NCI-H2171 (cell line): Measurements from ENCODE around the gene KIRREL2.

Source experiments
- DNase-seq: peaks from one replicate; lab custom pipeline; 2025; lab: John Stamatoyannopoulos, UW

Gene KIRREL2

GRCh38 chr19:35844482-35845214 lies 12.1 kb upstream of the KIRREL2 start:
- DNase-seq: no peak

GRCh38 chr19:35845215-35846037 lies 11.3 kb upstream of the KIRREL2 start:
- DNase-seq: no peak

DNA sequence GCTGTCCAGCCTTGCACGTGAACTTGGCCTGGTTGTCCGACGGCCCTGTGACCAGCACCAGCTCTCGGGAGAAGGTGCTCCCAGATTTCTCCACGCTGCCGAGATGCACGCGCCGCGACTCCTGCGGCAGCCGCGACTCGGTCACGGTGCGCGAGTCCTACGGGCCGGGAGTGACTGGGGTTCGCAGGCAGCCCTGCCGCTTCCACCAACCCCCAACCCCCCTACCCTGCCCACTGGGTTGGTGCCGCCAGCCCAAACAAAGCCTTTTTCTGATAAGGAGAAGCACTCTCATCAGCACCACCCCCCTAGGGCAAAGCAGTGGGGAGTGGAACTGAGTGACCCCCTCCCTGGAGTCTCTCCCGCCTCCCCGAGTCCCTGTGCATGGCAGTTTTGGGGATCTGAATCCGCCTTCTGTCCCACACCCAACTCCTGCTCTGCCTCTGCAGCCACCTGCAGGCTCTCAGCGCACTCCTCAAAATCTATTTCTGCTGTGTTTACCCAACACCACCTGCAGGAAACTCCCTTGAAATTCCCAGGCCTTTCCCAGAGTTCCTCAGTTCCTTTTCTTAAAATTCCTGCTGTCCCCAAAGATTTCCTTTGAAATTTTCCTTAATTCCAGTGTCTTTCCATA lies 10.6 kb upstream of the KIRREL2 start:
- peak; percentile 24 for DNase-seq

DNA sequence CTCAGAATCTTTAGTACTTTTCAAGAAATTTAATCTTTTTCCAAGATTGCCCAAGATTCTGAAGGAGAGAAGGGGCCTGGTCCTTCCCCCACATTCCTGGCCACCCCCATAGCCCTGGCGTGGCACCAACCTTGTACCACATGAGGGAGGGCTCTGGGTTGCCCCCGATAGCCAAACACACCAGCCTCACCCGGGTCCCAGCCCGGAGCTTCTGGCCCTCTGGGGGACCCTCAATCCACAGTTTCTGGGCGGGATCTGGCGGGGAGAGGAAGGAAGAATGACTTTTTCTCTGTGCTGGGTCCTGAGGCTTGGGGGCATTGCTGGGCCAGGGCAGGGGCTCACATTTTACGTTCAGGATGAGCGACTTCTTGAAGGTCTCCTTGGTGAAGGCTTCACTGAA lies 8.8 kb upstream of the KIRREL2 start:
- no peak for DNase-seq

DNA sequence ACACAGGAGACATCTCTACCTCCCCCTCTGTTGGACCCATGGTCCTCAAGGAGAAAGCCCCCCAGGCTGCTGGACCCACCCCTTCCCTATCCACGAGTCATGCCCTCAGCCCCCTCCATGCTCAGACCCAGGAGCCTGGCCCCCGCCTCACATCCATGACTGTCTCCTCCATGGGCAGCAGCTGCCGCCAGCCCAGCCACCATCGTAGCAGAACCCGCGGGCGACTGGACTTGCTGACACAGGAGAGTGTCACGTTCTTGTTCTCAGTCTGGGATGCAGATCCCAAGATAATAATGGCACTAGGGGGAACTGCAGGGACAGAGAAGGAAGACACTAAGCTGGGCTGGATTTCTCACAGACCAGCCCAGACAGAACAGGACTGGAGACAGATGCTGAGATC lies 8.2 kb upstream of the KIRREL2 start:
- no peak for DNase-seq

GRCh38 chr19:35848919-35849505 lies 7.7 kb upstream of the KIRREL2 start:
- no peak for DNase-seq

DNA sequence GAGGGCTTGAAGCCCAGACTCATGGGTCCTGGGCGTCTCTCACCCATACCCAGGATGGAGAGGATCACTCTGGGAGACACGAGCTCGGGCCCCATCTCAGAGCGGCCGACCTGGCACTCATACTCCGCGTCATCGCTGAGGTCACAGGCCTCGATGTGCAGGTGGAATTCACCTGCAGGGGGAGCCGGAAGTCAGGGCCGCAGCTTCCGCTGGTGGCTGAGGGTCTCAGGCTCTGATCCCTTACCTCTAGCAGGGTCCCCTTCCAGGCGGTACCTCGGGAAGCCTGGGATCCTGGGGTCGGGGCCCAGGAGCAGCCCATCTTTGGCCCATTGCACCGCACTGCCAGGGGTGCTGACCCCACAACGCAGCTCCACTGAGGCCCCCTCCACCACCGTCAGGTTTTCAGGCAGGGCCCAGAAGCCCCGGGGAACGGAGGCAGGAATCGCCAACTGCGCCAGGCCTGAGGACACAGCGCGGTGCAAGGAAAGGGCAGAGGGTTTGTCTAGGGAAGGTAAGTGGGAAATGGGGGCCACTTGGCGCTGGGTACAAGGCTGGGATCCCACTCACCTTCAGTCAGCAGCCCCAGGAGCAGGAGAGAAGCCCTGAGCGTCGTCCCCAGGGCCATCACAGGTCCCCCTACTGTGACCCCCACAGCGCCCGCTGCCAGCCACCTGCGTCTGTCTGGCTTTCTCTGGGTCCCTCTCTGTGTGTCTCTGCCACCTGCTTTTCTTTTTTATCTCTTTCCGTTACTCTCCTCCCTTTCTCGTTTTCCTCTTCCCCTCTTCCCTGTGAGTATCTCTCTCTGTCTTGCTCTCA lies 5.3 kb upstream of the KIRREL2 start:
- DNase-seq: no peak

DNA sequence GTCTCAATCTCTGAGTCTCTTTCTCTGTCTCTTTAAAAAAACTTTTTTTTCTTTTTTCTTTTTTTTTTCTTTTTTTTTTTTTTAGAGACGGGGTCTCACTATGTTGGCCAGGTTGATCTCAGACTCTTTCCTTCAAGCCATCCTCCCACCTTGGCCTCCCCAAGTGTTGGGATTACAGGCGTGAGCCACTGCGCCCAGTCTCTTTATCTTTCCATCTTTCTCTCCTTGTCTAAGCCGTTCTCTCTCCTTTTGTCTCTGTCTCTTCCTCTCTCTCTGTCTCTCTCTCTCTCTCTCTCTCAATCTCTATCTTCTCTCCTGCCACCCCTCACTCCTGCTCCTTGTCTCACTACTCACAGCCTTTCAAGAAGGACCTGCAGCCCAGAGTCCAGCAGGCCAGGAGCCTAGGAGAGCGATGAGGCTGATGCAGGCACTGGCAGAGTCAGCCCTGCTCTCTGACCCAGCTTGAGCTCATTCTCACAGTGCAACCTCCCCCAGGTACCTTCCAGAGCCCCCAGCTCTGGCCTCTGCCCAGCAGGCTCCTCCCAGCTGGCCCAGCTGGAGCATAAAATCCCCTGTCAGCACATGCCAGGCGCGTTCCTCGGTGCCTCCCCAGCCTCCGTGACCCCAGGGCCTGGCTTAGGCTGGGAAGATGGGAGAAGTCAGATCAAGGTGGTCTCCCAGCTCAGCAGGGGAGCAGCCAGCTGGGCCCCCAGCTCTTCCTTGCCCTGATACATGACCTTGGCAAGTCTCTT lies 4.5 kb upstream of the KIRREL2 start, which contains the start of gene NPHS1:
Gene NPHS1, minus strand, starts transcription at position 476 of the 752 bp plus-strand sequence. CDS start 667 bp downstream, outside the sequence.
- DNase-seq: no peak

DNA sequence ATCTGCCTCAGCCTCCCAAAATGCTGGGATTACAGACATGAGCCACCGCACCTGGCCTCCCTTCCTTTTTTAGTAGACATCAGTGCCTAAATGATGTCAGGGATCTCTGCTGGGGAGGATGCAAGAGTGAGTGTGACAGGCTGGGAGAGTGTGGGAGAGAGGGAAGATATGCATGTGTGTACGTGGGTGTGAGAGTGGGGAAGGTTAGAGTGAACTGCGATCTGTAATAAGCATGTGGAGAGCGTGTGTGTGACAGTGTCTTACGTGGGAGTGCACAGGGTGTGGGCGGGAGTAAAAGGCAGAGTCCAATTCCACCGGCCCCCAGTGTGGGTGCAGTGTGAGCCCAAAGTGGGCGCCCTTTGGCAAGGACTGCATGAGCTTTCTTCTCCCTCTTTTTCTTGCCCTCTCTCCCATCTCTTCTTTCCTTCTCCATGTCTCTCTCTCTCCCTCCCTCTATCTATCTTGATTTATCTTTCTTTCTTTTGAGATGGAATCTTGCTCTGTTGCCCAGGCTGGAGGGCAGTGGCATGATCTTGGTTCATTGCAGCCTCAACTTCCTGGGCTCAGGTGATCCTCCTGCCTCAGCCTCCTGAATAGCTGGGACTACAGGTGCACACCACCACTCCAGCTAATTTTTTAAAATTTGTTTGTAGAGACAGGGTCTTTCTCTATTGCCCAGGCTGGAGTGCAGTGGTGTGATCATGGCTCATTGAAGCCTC lies 3.5 kb upstream of the KIRREL2 start:
- no peak for DNase-seq

- DNase-seq: no peak
Observed at GRCh38 chr19:35858311-35858710, 1.6 kb downstream of the KIRREL2 start.

DNA sequence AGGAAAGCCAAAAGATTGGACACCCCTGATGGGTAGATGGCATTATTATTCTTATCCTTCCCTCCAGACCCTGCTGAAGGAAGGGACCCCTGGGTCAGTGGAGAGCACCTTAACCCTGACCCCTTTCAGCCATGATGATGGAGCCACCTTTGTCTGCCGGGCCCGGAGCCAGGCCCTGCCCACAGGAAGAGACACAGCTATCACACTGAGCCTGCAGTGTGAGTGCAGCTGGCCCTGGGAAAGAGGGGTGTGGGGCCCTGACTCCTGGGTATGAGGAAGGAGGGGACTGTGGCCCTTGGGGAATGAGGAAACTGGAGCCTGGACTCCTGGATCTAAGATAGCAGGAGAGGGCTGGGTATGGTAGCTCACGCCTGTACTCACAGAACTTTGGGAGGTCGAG lies 2.7 kb downstream of the KIRREL2 start:
- DNase-seq: no peak

DNA sequence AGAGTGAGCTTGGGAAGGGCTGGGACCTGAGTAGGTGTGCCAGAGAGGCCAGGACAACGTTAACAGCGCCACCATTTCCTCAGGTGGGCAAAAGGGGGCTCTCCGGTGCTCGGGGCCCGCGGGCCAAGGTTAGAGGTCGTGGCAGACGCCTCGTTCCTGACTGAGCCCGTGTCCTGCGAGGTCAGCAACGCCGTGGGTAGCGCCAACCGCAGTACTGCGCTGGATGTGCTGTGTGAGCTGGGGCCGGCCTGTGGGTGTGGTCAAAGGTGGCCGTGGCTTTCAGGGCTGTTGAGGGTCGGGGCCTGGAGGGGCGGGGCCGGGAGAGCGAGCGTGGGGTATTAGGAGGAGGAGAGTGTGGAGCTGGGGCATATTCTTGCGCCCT lies 3.7 kb downstream of the KIRREL2 start:
- DNase-seq: no peak

GRCh38 chr19:35860818-35861639 lies 4.3 kb downstream of the KIRREL2 start:
- DNase-seq: no peak

- no peak for DNase-seq
Observed at GRCh38 chr19:35861640-35862160, 5.0 kb downstream of the KIRREL2 start.

DNA sequence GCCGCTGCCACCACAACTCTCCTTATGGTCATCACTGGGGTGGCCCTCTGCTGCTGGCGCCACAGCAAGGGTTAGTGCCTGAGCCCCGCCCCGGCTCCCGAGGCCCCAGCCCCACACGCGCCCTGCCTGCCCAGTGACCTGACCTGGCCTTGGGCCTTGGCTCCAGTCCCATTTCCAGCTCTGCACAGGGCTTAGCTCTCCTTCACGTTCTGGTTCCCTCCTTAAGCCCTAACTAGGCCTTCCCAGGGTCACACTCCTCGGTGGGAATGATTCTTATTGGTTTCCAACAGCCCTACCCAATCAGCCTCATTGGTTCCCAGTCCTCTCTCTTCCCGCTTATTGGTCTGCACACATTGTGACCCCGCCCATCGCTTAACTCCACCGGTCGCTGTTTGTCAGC lies 5.8 kb downstream of the KIRREL2 start:
- DNase-seq: no peak

DNA sequence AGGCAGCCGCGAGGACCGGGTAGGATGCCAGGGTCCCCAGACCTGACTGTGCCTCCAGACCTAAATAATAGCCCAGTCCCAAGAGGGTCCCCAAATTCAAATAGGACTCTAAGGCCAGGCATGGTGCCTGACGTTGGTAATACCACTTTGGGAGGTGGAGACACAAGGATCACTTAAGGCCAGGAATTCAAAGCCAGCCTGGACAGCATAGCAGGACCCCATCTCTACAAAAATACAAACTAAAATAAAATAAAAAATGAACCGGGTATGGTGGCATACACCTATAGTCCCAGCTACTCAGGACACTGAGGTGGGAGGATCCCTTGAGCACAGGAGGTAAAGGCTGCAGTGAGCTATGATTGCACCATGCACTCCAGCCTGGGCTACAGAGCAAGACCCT lies 6.3 kb downstream of the KIRREL2 start:
- DNase-seq: no peak

- DNase-seq: peak; percentile 79
Observed at GRCh38 chr19:35868172-35868822, 11.6 kb downstream of the KIRREL2 start, which contains the start of gene APLP1. APLP1 (plus strand) TSS chr19:35868574; CDS start chr19:35868637, 63 bp downstream.

DNA sequence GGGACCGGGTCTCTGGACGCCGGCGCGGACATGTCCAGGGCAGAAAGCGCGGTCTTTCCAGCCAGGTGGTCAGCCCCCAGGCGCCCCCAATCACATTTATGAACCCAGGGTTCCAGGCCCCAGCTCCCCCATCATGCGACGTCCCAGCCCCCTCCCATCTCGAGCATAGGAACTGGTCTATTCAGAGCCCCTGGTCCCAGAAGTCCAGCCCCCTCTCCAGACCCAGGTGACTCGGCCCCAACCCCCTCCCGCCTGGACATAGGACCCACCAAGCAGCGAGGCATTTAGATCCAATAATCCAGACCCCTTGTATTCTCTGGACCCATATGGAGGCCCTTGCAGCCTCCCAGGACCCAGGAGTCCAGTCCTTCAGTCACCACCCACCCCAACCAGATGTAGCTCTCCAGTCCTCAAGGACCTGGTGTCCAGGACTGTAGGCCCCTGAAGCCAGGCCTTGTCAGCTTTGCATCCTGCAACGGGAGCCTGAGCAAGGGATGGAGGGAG lies 12.2 kb downstream of the KIRREL2 start:
- DNase-seq: no peak
